Cortex of kidney (tissue), 1 donor: ENCODE results near the gene KCNMA1.
"Not testable (repeated sequence)": the region's sequence is repeated elsewhere in the genome, so short reads cannot be mapped to it uniquely, and the experiment has no call there.

Experiments
- DNase-seq: peaks from one replicate; lab custom pipeline; 2025; lab: John Stamatoyannopoulos, UW

KCNMA1 gene

DNA sequence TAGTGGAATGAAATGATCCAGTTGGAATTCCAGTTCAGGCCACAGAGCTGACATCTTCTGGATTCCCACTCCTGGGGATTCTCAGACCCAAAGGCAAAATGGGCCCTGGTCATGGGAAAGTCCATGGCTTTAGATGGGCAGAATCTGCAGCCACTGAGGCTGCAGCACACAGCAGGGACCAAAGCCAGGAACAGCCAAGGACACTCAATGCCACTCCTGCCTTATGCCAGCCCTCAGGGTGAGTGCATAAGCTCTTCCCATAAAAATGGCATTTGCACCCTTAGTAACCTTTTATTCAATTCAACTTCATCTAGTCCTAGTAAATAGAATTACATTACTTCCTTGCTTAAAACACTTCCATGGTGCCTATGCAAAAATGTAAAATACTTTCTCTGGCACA is 274.4 kb downstream of the KCNMA1 start:
- DNase-seq: no peak

- no peak for DNase-seq
Measured at GRCh38 chr10:77361831-77362230, 275.8 kb downstream of the KCNMA1 start.

DNA sequence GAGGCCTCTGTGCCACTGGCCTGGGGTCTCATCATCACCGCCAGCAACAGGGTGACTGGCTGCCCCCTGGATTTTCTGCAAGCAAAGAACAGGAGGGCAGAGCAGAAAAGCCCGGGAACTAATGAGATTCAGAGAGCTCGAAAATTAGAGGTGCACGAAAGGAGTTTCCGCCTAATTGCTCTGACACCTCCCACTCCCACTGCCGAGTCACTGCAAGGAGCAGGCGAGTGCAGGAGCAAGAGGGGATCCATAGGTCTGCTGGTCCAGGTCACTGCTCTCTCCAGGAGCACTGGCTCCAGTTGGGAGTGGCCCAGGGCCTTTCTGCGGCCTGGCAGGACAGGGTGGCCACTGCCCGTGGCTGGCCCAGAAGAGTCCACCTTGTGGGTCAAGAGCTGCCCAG is 276.2 kb downstream of the KCNMA1 start:
- no peak for DNase-seq

- no peak for DNase-seq
Measured at GRCh38 chr10:77360835-77361234, 276.8 kb downstream of the KCNMA1 start.

DNA sequence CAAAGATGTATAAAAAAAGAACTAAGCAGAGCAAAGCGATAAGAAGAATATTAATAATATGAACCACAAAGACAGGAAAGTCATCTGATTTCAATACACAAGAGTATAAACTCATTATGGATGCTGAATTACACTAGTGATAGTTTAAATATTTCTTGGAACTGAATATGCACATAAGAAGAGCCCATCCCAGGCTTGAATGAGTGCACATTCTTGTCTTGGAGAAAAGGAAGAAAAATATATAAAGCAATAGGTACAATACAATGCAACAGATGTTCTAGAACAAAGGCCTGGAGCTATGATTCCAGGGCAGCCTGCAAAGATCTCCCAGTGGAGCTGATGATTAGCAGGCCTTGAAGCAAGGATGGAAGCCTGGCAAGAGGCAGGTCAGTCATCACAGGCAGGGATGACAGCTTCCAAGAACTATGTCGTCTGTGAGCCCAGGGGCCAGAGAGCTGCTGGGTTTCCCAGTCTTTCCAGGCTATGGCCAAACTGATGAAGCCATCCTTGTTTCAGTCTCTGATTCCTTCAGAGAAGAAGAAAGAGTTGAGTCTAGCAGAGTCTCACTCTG is 277.6 kb downstream of the KCNMA1 start:
- no peak for DNase-seq

DNA sequence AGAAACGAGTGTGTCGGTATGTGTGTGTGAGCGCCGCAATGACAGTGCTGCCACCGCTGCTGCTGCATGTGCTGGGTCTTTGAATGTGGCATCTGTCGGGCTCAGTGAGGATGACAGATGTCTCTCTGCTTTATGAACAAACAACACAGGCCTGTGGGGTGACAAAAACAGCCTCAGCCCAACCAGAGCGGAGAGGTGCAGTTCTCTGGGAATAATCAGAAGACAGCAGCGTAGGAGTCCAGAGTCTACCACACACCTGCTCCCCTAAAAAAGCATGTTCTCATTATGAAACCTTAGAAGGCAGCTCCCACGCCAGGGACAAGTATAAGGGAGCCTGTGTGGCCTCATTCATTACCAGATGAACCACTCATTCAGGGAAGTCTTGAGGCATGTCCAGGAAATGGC is 278.3 kb downstream of the KCNMA1 start:
- DNase-seq: no peak

- DNase-seq: no peak
Measured at GRCh38 chr10:77358656-77359055, 279.0 kb downstream of the KCNMA1 start.

DNA sequence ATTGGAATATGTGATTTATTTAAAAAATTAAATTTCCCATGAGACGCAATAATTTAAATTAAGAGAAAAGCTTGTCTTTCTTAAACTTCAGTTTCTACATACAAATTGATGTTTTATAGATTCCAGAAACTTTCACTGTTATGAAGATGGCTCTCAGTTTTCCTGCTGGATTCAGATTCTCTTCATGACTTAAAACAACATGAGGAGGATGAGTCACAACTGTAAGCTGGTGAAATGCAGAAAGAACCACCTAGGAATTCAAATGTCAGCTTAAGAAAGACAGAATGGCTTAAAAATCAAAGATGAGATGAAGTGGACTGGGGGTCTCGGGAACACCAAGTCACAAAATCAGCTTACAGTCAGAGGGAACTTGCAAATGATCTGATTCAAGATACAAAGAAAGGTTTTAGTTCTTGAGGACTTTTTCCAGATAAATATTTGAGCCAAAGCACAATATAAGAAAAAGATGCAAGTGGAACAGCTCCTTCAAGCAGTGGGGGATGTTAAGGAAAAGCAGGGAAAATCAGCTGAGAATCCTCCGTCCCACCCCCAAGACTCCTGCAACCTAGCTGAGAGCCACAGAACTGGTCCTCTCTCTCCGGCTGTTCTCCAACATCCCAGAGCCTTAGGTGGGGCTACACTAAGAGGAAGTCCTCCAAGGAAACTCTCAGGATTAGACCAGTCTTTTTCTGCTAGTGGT is 279.8 kb downstream of the KCNMA1 start:
- DNase-seq: no peak

DNA sequence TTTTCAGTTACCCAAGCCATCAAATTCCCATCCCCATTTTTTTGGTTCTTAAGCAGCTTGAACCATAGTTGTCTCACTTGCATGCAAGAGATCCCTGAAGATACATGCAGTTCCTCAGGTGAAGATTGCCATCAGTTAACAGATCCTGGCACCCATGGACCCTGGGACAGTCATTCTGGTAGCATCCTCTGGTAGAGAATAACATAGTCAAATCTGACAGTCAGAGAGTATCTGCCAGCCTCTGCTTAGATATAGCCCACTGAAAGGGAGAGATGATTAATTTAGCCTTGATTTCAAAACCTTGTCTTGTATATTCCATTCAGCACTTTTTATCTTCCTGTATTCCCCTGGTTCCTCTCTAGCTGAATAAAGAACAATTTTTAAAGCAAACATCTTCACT is 280.4 kb downstream of the KCNMA1 start:
- DNase-seq: no peak

GRCh38 chr10:77355844-77356243 is 281.8 kb downstream of the KCNMA1 start:
- DNase-seq: no peak

GRCh38 chr10:77351386-77351785 is 286.2 kb downstream of the KCNMA1 start:
- DNase-seq: no peak

- no peak for DNase-seq
Measured at GRCh38 chr10:77350711-77351119, 286.9 kb downstream of the KCNMA1 start.

DNA sequence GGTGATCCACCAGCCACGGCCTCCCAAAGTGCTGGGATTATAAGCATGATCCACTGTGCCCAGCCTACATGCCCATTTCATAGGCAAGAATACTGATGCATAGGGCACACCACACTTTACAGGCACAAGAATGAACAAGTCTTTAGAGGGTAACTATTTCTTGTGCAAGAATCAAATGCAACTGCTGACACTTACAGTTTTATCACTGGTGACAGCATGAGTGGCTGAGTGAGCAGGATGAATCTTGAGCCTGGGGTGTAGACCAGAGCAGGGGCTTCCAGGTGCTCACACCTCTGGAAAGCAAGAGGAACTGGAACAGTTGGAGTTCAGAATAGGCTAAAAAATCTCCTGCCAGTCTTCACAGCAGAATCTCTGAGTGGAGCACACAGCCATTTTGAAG is 287.5 kb downstream of the KCNMA1 start:
- no peak for DNase-seq

GRCh38 chr10:77349226-77349625 is 288.4 kb downstream of the KCNMA1 start:
- DNase-seq: no peak

DNA sequence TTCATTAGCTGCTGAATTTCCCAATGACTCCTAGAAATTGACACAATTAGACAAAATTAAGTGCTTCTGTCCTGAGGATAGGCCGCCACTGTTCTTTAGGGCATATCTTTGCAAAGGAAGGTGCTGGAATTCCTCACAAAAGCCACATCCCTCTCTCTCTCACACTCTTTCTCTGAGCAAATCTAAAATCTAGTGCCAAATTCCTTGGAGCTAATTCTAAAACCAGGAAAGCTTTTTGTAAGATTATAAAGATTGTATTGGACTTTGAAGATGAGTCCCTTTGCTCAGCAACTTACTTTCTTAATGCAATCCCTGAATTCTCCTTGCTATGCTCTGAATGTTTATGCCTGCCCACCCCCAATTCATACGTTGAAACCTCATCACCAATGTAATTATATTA is 288.9 kb downstream of the KCNMA1 start:
- DNase-seq: no peak

DNA sequence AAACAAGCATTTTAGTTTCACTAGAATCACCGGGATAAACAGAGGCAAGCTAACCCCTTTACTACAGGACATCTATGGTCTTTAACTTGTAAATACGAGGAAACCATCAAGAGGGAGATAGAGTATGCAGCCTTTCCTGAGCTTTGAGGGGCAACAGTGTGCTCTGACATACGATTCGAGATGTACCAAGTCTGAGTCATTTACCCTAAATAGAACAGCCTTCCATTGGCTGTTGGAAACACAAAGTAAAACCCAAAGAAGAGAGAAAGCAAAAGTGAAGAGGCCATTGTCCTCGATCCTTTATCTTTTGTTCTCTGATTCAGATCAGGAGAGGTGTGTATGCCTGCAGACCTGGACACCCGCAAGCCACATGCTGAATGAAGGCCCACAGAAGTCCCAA is 289.5 kb downstream of the KCNMA1 start:
- no peak for DNase-seq

- no peak for DNase-seq
Measured at GRCh38 chr10:77347052-77347451, 290.6 kb downstream of the KCNMA1 start.

GRCh38 chr10:77341055-77341454 is 296.6 kb downstream of the KCNMA1 start:
- DNase-seq: no peak

DNA sequence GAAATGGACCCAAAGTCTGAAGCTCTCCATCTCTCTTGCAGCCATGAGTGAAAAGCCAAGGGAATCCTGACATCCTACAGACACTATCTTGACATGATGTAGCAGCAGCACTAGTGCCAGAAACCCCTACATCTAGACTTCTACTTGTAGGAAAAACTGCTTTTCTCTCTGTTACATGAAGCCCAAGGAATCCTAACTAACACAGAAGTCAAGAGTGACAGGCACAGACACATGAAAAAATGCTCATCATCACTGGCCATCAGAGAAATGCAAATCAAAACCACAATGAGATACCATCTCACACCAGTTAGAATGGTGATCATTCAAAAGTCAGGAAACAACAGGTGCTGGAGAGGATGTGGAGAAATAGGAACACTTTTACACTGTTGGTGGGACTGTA is 297.7 kb downstream of the KCNMA1 start:
- DNase-seq: not testable (repeated sequence)

- no peak for DNase-seq
Measured at GRCh38 chr10:77339166-77339565, 298.4 kb downstream of the KCNMA1 start.

DNA sequence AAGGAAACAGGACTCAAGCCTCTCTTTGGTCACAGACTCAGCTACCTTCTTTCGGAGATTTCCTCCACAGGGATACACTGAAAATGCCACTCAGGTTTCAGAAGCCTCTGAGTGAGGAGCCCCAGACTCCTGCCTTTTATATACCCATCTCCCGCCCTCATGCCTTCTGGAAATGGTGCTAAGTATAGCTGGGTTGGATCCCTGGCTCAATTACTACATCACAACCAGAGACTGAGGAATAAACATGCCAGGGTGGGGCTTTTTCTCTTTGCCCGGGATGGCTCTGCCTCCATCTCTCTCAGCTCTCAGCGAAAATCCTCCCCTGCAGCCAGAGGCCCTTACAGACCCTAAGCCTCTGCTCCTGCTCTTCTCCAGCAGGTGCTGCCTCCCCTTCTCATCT is 299.5 kb downstream of the KCNMA1 start:
- DNase-seq: no peak

GRCh38 chr10:77334501-77334900 is 303.1 kb downstream of the KCNMA1 start:
- no peak for DNase-seq

DNA sequence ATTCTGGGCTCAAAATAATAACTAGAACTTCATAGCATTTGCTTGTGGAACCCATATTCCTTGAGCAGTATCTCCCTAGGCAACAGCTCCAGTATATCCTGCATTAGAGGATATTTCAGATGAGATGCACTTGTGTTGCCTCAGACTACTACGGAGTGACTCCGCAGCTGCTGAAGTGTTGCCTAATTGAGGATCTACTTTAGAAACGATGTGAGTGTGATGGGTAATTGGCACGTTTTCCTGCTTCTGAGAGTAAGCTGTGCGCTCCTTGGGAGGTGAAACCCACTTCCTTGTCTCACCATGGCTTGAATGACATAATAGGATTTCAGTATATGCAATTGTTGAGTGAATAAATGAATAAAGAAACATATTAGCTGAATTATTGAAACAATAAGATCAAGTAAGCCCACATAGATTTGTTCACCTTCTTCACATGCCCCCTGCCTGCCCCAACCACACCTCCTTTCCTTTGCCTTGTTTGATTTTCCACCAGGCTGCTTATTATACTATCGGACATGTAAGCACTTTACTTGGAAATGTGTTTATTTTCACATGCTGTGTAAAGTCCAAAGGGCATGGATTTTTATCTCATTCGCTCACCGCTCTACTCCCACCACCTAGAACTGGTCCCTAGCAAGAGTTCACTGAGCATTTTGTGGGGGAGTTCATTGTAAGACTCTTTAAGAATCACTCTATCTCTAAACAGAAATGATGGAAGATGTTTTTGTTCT is 303.8 kb downstream of the KCNMA1 start:
- no peak for DNase-seq
